CD4-positive, alpha-beta T cell treated with Interleukin-21 for 1 hour (primary cell): ENCODE measurements around the gene P2RX1.
A peak's percentile ranks its signal among the peaks of the same experiment; 100 is the strongest.

ENCODE experiments used
- DNase-seq: peaks from one replicate; pipeline ENCODE4 v3.0.0-alpha.2; 2020

The P2RX1 gene

GRCh38 chr17:3903051-3903825, 13.0 kb downstream of the P2RX1 start:
- no peak for DNase-seq

DNA sequence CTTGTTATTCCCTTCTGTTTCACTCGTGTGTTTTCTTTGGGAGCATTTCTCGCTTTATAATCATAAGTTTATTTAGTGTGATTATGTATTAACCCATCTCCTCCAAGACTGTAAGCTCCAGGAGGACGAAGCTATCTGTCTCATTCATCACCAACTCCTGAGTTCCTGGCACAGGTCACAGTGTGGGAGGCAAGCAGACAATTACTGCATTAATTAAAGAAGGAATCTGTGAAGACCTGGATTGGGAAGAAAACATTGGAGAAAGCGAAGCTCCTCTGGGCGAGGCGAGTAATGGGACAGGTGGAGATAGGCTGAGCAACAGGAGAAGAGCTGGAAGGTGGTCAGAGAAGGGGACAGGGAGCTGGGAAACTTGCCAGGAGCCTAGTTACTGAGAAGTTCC, 15.6 kb downstream of the P2RX1 start:
- DNase-seq, result no peak

DNA sequence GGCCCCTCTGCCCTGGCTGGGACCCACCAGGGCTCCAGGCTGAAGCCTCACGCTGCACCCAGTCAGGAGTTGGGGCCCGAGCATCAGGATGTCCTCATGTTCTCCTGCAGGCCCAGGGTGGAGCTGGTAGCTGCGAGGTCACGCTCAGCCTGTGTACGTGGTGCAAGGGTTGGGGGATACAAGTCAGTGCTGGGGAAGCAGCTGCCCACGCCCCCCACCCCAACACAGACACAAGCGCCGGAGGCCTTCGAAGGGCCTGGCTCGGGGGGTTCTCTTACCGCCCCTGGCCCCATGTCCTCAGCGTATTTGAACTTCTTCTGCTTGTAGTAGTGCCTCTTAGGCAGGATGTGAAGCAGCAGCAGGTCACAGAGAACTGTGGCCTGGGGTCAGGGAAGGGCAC, 18.5 kb downstream of the P2RX1 start:
- no peak for DNase-seq

- DNase-seq, result no peak
Measured at GRCh38 chr17:3896968-3897235, 19.4 kb downstream of the P2RX1 start.

GRCh38 chr17:3896108-3896967, 19.9 kb downstream of the P2RX1 start:
- no peak for DNase-seq

DNA sequence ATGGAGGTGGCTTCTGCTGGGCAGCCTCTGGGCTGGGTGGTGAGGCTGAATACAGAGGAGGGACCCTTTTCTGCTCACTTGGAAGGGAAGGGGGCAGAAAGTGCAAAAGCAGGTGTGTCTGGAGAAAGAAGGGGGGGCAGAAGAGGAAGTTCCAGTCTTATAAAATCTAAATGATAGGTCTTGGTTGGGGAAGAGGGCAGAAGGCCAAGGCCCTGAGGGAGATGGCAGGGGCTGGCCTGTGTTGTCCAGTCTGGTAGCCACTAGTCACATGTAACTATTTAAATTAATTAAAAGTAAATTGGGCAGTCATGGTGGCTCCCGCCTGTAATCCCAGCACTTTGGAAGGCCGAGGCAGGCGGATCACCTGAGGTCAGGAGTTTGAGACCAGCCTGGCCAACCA, 20.9 kb downstream of the P2RX1 start:
- no peak for DNase-seq

- no peak for DNase-seq
Measured at GRCh38 chr17:3894911-3895343, 21.3 kb downstream of the P2RX1 start.

DNA sequence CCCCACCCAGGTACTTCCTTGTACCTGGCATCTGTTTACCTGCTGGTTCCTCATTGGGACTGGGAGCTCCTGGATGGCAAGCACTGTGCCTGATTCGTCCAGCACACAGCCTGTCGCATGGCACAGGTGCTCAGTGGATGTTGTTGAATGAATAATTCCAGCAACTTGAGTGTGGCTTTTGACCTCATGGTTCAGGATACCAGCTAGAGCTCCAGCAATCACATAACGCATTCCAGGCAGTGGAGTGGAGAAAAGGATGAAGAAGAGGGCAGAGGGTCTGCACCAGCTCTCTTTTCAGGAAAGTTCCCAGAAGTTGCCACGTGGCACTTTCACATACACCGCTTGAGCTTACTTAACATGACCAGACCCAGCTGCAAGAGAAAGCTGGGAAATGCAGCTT, 22.1 kb downstream of the P2RX1 start:
- no peak for DNase-seq

GRCh38 chr17:3893720-3894116, 22.5 kb downstream of the P2RX1 start:
- DNase-seq, result no peak

- peak; percentile 91 for DNase-seq
Measured at GRCh38 chr17:3893003-3893719, 23.1 kb downstream of the P2RX1 start, which contains the start of gene CAMKK1. Gene CAMKK1, minus strand, starts transcription at chr17:3893053. Its CDS starts 7,366 bp downstream, at chr17:3885687.

- peak; percentile 86 for DNase-seq
Measured at GRCh38 chr17:3892095-3892998, 23.9 kb downstream of the P2RX1 start.

DNA sequence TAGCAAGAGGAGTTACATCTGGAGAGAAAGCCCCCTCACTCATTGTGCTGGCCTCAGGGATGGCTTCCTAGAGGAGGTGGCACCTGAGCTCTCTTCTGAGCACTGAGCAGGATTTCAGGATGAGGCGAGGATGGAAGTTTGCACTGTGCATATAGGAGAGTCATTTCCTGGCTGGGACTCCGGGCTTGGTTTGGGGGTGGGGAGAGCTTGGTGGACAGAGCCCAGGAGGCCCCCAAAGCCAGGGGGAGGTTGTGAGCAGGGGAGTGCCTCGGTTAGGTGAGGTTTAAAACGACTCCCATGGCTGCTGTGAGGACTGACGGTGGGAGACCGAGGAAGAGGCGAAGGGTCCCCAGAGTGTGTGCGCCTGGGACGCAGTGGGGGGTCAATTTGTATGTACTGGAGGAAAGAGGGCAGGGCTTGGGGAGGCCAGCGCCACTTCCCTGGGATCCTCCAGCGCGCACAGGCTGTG, 24.6 kb downstream of the P2RX1 start:
- no peak for DNase-seq

- DNase-seq, result no peak
Measured at GRCh38 chr17:3890878-3891219, 25.4 kb downstream of the P2RX1 start.

DNA sequence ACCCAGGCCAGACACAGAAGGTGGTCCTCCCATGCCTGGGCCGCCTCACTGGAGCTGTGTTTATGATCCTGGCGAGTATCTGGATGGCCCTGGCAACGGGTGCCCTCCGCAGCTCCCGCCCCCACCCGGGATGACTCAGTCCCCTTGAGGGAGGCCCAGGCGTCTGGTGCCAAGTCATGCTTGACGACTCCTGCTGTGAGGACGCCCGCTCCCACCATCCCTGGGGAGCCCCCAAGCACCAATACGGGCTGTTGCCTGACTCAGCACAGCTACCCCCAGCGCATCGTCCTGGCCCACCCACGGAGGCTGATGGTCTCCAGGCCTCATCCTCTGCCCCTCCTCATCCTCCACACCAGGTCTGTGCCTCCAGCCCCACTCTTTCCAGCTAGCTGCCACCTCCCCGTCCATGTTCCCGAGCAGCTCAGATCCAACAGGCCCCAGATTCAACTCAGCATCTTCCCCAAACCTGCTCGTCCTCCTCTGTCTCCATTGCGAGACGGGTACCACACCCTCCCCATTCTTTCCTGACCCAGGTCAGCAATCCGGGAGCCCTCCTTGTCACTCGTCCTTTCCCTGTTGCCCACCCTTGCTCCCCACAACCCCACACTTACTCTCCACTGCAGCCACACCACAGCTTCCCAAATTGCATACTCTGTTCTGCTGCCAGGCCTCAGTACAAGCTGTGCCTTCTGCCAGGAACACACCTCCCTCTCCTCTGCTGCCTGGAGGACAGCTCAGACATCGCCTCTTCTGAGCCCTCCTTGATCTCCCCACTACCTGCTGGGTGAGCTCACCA, 26.0 kb downstream of the P2RX1 start:
- no peak for DNase-seq

GRCh38 chr17:3889325-3890012, 26.8 kb downstream of the P2RX1 start:
- no peak for DNase-seq

DNA sequence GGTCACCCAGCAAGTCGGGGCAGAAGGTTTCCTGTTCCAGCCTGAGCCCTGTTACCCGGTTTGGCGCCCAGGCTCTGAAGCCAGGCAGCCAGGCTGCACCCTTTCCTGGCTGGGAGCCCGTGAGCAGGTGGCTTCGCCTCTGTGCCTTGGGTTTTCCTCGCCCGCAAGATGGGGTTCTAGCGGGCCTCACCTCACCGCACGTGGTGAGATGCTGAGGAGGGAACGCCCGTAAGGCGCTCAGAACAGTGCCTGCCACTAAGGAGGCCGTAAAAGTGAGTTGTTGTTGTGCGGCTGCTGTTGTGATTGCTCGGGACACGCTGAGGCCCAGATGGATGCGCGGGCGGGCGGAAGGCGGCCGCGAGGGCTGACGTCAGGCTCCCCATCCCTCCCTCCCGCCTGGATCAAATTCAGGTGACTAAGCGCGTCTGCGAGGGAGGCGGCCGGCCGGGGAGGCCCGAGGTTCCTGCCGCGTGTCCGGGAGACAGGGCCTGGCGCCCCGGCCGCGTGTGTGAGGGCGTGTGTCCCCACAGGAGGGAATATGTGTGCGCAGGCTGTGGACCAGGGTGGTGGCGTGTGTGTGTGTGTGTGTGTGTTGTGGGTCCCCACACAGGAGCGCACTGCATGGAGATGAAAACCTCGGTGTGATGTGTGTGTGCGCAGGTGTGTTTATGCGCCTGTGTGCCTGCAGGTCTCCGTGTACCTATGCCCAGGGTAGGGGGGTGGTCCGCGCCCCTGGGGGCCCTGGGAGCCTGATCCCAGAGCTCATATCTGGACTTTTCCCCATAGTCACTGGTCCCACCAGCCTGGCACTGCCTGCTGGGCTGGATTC, 27.7 kb downstream of the P2RX1 start:
- no peak for DNase-seq

DNA sequence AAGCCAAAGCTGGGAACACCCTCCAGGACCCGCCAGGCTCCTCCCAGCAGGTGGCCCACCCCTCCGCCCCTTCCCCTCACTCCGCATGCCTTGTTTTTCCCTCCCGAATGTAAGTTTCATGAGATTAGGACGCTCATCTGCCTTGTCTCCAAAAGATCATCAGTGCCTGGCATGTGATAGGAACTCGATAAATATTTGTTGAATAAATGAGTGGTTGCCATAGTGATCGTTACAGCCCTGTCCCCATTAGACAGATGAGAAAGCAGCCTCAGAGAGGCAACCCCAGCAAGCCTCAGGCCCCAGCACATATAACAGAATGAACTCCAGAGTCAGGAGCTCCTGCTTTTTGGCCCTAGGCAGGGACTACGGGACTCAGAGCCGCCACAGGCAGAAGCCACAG, 28.5 kb downstream of the P2RX1 start:
- peak; percentile 14 for DNase-seq

- DNase-seq, result no peak
Measured at GRCh38 chr17:3887394-3887793, 28.9 kb downstream of the P2RX1 start.

DNA sequence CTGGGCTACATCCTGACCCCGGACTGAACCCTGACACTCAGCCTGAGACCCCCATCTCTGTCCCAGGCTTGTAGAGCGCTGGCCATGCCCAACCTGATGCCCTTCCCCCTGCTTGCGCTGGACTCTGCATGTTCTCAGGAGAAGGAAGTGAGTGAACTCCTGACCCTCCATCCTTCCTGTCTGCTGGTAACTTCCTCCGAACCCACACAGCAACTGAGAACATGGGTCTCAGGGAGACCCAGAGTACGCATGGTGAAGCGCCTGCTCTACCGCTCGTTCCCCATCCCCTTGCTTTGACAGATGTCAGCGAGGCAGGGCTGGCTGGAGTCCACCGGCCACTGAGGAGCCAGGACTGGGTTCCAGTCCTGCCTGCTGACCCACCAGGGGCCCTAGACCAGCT, 29.5 kb downstream of the P2RX1 start:
- DNase-seq, result peak; percentile 20

GRCh38 chr17:3885970-3886369, 30.3 kb downstream of the P2RX1 start:
- no peak for DNase-seq
